ENCODE results near the gene RTN4IP1.
"Not testable (repeated sequence)": the region's sequence is repeated elsewhere in the genome, so short reads cannot be mapped to it uniquely, and the experiment has no call there.

Gene RTN4IP1

DNA sequence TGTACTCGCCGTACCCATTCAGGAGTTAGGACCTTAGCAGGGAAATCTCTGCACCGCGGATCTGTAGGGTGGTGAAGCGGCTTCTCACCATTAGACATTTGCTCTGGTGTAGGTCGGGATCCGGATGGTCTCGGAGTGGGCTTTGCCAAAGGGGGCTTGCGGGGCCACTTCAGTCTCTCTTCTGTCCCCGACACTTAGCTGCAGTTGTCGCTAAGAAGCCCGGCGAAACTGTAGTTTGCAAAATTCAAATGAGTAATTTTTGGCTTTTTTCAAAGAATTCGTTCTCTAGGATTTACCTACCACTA, 513 bp upstream of the RTN4IP1 start:
- H3K36me3 ChIP-seq (ENCODE audit: control insufficient read depth, insufficient read depth, low read length), result no peaks in the 10 kb centered on the region
- no peaks in the 10 kb centered on the region for H3K9me3 ChIP-seq (ENCODE audit: control insufficient read depth, low read length)
- H3K27me3 ChIP-seq (replicated peaks; ENCODE audit: control insufficient read depth, insufficient read depth, low read length, poor library complexity, severe bottlenecking), result no peaks in the 10 kb centered on the region
- peak overlapping the region; percentile 85 for H3K27ac ChIP-seq (ENCODE audit: insufficient read depth, low read length, poor library complexity, severe bottlenecking)
- no peak for DNase-seq
- peak overlapping the region; percentile 97 for H3K4me3 ChIP-seq (ENCODE audit: insufficient read depth, low read depth, low read length, poor library complexity, severe bottlenecking)
- peaks cover 7% of the 10 kb centered on the region for H3K4me1 ChIP-seq (ENCODE audit: control insufficient read depth, insufficient read depth, low read length, poor library complexity, severe bottlenecking)

DNA sequence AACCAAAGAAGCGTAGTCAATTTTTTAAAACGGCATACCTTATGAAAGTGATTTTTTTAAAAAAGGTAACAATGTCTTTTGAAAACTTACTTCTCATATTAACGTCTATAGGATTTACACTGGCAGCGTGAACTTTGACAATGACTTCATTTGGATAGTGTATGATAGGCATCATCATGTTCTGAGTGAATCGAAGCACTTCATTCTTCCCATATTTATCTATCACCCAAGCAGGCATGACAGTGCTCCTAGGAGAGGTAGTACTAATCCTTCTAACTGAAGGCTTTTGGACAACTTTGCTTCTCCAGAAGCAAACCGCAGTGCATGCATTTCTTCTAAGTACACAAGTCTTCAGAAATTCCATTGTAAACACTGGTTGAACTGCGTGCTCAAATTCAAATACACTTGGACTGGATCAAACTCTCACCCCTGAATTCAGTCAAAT, 618 bp downstream of the RTN4IP1 start:
- DNase-seq, result no peak
- peaks cover 7% of the 10 kb centered on the region for H3K4me1 ChIP-seq (ENCODE audit: control insufficient read depth, insufficient read depth, low read length, poor library complexity, severe bottlenecking)
- H3K36me3 ChIP-seq (ENCODE audit: control insufficient read depth, insufficient read depth, low read length), result no peaks in the 10 kb centered on the region
- H3K9me3 ChIP-seq (ENCODE audit: control insufficient read depth, low read length), result no peaks in the 10 kb centered on the region
- peak overlapping the region; percentile 85 for H3K27ac ChIP-seq (ENCODE audit: insufficient read depth, low read length, poor library complexity, severe bottlenecking)
- no peaks in the 10 kb centered on the region for H3K27me3 ChIP-seq (replicated peaks; ENCODE audit: control insufficient read depth, insufficient read depth, low read length, poor library complexity, severe bottlenecking)
- peak overlapping the region; percentile 97 for H3K4me3 ChIP-seq (ENCODE audit: insufficient read depth, low read depth, low read length, poor library complexity, severe bottlenecking)

DNA sequence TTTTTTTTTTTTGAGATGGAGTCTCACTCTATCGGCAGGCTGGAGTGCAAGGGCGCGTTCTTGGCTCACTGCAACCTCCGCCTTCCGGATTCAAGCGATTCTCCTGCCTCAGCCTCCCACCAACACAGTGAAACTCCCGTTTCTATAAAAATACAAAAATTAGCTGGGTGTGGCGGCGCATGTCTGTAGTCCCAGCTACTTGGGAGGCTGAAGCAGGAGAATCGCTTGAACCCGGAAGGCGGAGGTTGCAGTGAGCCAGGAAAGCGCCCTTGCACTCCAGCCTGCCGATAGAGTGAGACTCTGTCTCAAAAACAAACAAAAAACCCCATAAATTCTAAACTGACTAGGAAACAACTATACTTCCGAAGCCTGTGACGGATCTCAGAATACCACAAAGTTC, 1.5 kb downstream of the RTN4IP1 start:
- H3K4me1 ChIP-seq (ENCODE audit: control insufficient read depth, insufficient read depth, low read length, poor library complexity, severe bottlenecking); H3K36me3 ChIP-seq (ENCODE audit: control insufficient read depth, insufficient read depth, low read length); H3K4me3 ChIP-seq (ENCODE audit: insufficient read depth, low read depth, low read length, poor library complexity, severe bottlenecking); H3K27me3 ChIP-seq (replicated peaks; ENCODE audit: control insufficient read depth, insufficient read depth, low read length, poor library complexity, severe bottlenecking); H3K27ac ChIP-seq (ENCODE audit: insufficient read depth, low read length, poor library complexity, severe bottlenecking); DNase-seq; H3K9me3 ChIP-seq (ENCODE audit: control insufficient read depth, low read length): not testable (repeated sequence)

DNA sequence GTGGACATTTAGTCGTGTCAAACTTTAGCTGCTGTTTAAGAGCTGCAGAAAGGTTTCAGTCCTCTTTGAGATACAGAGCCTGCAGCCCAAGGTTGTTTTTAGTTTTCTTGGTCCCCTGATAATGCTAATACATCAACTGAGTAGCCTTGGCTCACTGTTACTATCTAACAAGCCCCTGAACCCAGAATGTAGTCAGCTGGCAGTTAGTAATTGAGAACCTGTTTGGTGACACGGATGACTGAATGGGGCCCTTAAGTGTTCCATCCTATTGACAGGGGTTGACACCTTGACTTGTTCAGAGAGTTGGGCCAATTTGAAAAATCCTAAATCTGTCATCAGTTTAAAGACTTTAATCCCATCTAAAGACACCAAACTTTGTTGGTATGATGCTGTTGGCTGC, 2.8 kb downstream of the RTN4IP1 start:
- H3K9me3 ChIP-seq (ENCODE audit: control insufficient read depth, low read length), result no peaks in the 10 kb centered on the region
- no peak overlapping the region for H3K4me3 ChIP-seq (ENCODE audit: insufficient read depth, low read depth, low read length, poor library complexity, severe bottlenecking)
- no peaks in the 10 kb centered on the region for H3K36me3 ChIP-seq (ENCODE audit: control insufficient read depth, insufficient read depth, low read length)
- peaks cover 7% of the 10 kb centered on the region for H3K4me1 ChIP-seq (ENCODE audit: control insufficient read depth, insufficient read depth, low read length, poor library complexity, severe bottlenecking)
- no peak overlapping the region for H3K27ac ChIP-seq (ENCODE audit: insufficient read depth, low read length, poor library complexity, severe bottlenecking)
- DNase-seq, result no peak
- no peaks in the 10 kb centered on the region for H3K27me3 ChIP-seq (replicated peaks; ENCODE audit: control insufficient read depth, insufficient read depth, low read length, poor library complexity, severe bottlenecking)

DNA sequence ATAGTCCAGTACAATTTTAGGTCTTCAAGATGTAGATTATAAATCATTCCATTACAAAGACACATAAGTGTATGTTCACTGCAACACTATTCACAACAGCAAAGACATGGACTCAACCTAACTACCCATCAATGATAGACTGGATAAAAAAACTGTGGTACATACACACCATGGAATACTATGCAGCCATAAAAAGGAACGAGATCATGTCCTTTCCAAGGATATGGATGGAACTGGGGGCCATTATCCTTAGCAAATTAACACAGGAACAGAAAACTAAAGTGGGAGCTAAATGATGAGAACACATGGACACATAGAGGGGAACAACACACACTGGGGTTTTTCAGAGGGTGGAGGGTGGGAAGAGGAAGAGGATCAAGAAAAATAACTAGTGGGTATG, 6.3 kb downstream of the RTN4IP1 start:
- no peaks in the 10 kb centered on the region for H3K9me3 ChIP-seq (ENCODE audit: control insufficient read depth, low read length)
- no peak for DNase-seq
- no peak overlapping the region for H3K27ac ChIP-seq (ENCODE audit: insufficient read depth, low read length, poor library complexity, severe bottlenecking)
- H3K4me1 ChIP-seq (ENCODE audit: control insufficient read depth, insufficient read depth, low read length, poor library complexity, severe bottlenecking), result no peaks in the 10 kb centered on the region
- H3K36me3 ChIP-seq (ENCODE audit: control insufficient read depth, insufficient read depth, low read length), result no peaks in the 10 kb centered on the region
- no peak overlapping the region for H3K4me3 ChIP-seq (ENCODE audit: insufficient read depth, low read depth, low read length, poor library complexity, severe bottlenecking)
- H3K27me3 ChIP-seq (replicated peaks; ENCODE audit: control insufficient read depth, insufficient read depth, low read length, poor library complexity, severe bottlenecking), result no peaks in the 10 kb centered on the region

DNA sequence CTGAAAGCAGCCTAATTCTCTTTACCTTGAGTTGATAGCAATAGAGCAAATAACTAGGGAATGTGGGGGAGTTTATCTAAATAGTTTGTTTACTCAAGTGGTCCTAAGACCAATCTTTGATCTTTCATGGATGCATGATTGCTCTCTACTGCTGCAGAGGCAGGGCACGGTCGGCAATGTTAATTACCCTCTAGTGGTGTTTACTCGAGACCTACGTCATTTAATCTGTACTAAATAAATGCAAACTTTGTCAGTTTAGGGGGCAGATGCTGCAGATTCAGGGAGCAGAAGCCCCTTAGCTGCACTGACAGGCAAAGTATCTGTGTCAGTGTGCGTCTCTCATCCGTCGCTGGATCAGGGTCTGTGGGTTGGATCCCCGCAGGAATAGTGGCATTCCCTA, 6.9 kb downstream of the RTN4IP1 start:
- H3K27ac ChIP-seq (ENCODE audit: insufficient read depth, low read length, poor library complexity, severe bottlenecking), result no peak overlapping the region
- no peaks in the 10 kb centered on the region for H3K9me3 ChIP-seq (ENCODE audit: control insufficient read depth, low read length)
- no peaks in the 10 kb centered on the region for H3K36me3 ChIP-seq (ENCODE audit: control insufficient read depth, insufficient read depth, low read length)
- H3K27me3 ChIP-seq (replicated peaks; ENCODE audit: control insufficient read depth, insufficient read depth, low read length, poor library complexity, severe bottlenecking), result no peaks in the 10 kb centered on the region
- H3K4me1 ChIP-seq (ENCODE audit: control insufficient read depth, insufficient read depth, low read length, poor library complexity, severe bottlenecking), result no peaks in the 10 kb centered on the region
- no peak overlapping the region for H3K4me3 ChIP-seq (ENCODE audit: insufficient read depth, low read depth, low read length, poor library complexity, severe bottlenecking)
- DNase-seq, result no peak

DNA sequence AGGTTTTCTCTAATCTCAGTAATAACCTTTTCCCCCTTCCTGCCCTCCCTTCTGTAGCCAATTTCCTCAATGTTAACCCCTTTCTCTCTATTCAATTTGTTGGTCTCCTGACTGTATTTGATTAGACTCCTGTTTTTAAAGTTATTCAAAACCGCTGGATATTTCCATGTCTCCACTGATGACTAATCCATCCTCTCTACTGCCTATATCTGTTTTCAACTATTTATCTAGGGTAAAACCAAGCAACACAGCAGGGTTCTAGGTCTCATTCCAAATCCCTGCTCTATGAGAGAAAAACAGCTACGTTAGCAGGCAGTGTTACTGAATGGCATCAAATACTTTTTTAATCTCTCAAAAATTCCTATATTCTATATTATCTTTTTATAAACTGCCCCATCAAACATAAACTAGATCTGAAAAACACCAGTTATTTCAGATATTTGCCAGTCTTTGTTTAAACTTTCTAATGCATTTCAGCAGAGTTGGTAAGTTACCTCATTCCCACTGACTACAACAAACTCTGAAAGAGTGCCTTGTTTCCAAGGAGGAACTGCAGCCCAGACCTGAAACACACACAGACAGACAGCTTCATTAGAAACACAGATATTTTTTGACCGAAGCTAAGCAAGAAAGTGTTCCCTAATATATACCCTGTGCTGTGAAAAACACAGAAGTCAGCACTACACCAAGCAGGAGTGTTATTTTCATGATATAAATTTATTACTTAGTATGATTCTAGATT, 8.2 kb downstream of the RTN4IP1 start:
- Histone ChIP-seq H3K9me3 (ENCODE audit: control insufficient read depth, low read length) (no peaks in the 10 kb centered on the region), H3K36me3 (ENCODE audit: control insufficient read depth, insufficient read depth, low read length) (no peaks in the 10 kb centered on the region), H3K27ac (ENCODE audit: insufficient read depth, low read length, poor library complexity, severe bottlenecking) (no peak overlapping the region), H3K27me3 (replicated peaks; ENCODE audit: control insufficient read depth, insufficient read depth, low read length, poor library complexity, severe bottlenecking) (no peaks in the 10 kb centered on the region), H3K4me1 (ENCODE audit: control insufficient read depth, insufficient read depth, low read length, poor library complexity, severe bottlenecking) (no peaks in the 10 kb centered on the region), H3K4me3 (ENCODE audit: insufficient read depth, low read depth, low read length, poor library complexity, severe bottlenecking) (no peak overlapping the region)
- DNase-seq, result no peak

DNA sequence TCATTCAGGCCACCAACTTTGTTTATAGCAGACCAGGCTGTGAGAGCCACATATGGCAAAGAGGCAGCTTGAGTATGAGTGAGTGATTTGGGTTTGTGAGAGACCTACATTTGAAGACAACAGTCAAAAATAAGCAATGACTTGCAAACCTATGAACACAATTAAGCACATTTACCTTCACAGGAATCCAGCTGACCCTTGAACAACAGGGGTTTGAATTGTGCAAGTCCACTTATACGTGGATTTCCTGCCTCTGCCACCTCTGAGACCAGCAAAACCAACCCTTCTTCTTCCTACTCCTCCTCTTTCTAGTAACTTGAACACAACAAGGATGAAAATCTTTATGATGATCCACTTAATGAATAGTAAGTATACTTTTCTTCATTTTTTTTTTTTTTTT, 10.1 kb downstream of the RTN4IP1 start:
- no peaks in the 10 kb centered on the region for H3K27me3 ChIP-seq (replicated peaks; ENCODE audit: control insufficient read depth, insufficient read depth, low read length, poor library complexity, severe bottlenecking)
- H3K36me3 ChIP-seq (ENCODE audit: control insufficient read depth, insufficient read depth, low read length), result peaks cover 2% of the 10 kb centered on the region
- no peak overlapping the region for H3K4me3 ChIP-seq (ENCODE audit: insufficient read depth, low read depth, low read length, poor library complexity, severe bottlenecking)
- no peak overlapping the region for H3K27ac ChIP-seq (ENCODE audit: insufficient read depth, low read length, poor library complexity, severe bottlenecking)
- DNase-seq, result no peak
- H3K4me1 ChIP-seq (ENCODE audit: control insufficient read depth, insufficient read depth, low read length, poor library complexity, severe bottlenecking), result no peaks in the 10 kb centered on the region
- no peaks in the 10 kb centered on the region for H3K9me3 ChIP-seq (ENCODE audit: control insufficient read depth, low read length)

DNA sequence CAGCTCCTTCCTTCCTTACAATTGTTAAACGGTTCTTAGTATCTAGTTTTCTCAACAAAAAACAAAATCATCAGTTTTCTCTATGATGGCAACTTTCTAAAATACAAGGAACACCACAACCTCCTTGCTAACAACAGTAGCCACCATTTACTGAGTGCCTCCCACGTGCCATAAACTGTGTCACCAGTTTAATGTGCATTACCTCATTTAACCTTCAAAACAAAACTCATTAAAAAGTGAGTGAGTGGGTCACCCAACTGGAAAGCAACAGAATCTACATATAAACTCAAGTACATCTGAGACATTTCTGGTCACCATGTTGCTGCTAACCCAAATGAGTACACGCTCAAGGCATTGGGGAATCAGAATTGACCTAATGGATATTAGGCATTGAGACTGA, 11.0 kb downstream of the RTN4IP1 start:
- H3K27me3 ChIP-seq (replicated peaks; ENCODE audit: control insufficient read depth, insufficient read depth, low read length, poor library complexity, severe bottlenecking), result no peaks in the 10 kb centered on the region
- DNase-seq, result no peak
- H3K9me3 ChIP-seq (ENCODE audit: control insufficient read depth, low read length), result no peaks in the 10 kb centered on the region
- H3K4me3 ChIP-seq (ENCODE audit: insufficient read depth, low read depth, low read length, poor library complexity, severe bottlenecking), result no peak overlapping the region
- H3K36me3 ChIP-seq (ENCODE audit: control insufficient read depth, insufficient read depth, low read length), result peaks cover 4% of the 10 kb centered on the region
- no peaks in the 10 kb centered on the region for H3K4me1 ChIP-seq (ENCODE audit: control insufficient read depth, insufficient read depth, low read length, poor library complexity, severe bottlenecking)
- no peak overlapping the region for H3K27ac ChIP-seq (ENCODE audit: insufficient read depth, low read length, poor library complexity, severe bottlenecking)

DNA sequence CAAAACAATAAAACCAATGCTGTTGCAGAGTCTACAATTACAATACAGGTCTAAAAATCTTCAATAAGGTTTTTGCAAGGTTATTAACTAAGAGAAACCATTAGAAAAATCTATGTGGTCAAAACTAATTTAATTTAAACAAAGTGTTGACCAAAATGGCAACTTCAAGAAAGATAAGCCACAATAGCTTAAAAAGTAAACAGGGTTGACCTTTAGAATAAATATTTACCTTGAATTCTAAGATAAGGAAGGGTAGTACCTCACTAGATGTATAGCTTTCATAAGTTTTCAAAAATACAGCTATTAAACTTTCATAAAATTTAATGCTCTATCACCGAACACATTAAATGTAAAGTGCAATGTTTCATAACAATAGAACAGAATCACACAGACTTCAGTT, 11.4 kb downstream of the RTN4IP1 start:
- Histone ChIP-seq H3K9me3 (ENCODE audit: control insufficient read depth, low read length) (no peaks in the 10 kb centered on the region), H3K4me3 (ENCODE audit: insufficient read depth, low read depth, low read length, poor library complexity, severe bottlenecking) (no peak overlapping the region), H3K4me1 (ENCODE audit: control insufficient read depth, insufficient read depth, low read length, poor library complexity, severe bottlenecking) (no peaks in the 10 kb centered on the region), H3K27me3 (replicated peaks; ENCODE audit: control insufficient read depth, insufficient read depth, low read length, poor library complexity, severe bottlenecking) (no peaks in the 10 kb centered on the region), H3K36me3 (ENCODE audit: control insufficient read depth, insufficient read depth, low read length) (peaks cover 9% of the 10 kb centered on the region), H3K27ac (ENCODE audit: insufficient read depth, low read length, poor library complexity, severe bottlenecking) (no peak overlapping the region)
- no peak for DNase-seq

All from effector memory CD4-positive, alpha-beta T cell (primary cell).